ENCODE data around the gene INO80.

INO80 gene

GRCh38 chr15:40948706-40949473, 167.2 kb downstream of the INO80 start:
- DNase-seq (ENCODE audit: low spot score): no peak

- DNase-seq (ENCODE audit: low spot score): no peak
Observed at GRCh38 chr15:40944510-40945296, 171.4 kb downstream of the INO80 start.

- no peak for DNase-seq (ENCODE audit: low spot score)
Observed at GRCh38 chr15:40943764-40944365, 172.2 kb downstream of the INO80 start.

DNA sequence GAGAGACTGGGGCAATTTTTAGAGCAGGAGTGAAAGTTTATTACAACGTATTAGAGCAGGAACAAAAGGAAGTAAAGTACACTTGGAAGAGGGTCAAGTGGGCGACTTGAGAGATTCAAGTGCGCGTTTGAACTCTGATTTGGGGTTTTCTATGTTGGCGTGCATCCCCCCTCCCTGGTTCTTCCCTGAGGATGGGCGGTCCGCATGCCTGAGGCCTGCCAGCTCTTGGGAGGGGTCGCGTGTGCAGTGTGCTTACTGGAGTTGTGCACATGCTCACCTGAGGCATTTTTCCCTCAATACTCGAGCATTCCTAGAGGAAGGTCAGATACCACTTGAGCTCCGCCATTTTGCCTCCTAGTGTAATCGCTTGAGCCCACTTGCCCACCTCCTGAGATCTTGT, 173.2 kb downstream of the INO80 start:
- DNase-seq (ENCODE audit: low spot score): no peak

DNA sequence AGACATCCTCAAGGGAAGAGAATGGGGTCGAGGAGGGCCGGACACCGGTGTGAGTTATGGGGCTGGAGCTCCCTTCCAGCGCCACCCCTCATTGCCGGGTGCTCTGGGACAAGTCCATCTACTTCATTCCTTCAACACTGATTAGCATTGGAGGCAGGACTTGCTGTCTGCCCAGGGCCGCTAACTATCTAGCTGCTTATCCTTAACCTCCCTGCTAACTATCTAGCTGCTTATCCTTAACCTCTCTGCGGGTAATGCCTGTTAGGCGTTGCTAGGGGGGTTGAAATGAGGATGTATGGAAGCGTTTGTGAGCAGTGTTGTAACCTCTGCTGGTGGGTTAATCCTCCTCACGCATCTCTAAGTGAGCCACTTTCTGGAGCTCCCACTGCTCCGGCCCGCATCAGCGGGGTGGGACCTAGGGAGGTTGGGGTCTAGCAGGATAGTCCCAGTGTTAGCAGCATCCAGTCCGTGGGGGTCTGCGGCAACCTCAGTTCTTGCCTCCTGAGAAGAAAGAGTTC, 173.7 kb downstream of the INO80 start:
- no peak for DNase-seq (ENCODE audit: low spot score)

DNA sequence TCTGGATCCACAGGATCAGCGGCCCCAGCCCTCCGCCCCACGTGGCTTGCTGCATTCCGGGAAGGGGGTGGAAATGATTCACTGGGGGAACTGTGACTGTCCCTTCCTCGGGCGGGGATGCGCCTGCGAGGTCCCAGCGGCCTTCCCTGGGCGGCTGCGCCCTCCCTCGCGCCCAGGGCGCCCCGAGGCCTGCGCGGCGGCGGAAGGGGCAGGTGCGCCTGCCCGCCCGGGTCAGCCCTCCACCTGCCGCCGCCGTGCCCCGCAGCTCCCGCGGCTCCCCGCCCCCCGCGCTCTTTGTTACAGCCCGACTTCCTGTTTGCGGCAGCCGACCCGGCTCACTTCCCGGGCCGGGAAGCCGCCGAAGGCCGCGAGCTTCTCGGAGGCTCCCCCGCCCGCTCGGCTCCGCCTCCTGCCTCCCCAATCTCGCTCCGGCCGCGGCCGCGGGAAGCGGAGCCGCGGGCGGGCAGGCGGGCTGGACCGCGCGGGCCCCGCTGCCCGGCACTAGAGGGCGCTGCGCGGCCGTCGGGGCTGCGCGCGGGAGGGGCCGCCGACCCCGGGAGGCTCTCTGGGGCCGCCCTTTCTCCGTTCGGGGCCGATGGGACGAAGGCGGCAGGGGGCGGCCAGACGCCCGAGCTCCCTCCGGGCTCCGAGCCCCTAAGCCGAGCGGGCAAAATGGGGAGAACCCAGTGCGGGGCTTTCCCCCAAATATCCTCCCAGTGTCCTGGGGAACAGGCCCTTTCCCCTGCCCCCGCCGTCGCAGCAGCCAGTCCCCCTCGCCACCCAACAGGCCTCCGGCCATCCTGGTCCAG, 174.3 kb downstream of the INO80 start:
- DNase-seq (ENCODE audit: low spot score): peak; percentile 85

DNA sequence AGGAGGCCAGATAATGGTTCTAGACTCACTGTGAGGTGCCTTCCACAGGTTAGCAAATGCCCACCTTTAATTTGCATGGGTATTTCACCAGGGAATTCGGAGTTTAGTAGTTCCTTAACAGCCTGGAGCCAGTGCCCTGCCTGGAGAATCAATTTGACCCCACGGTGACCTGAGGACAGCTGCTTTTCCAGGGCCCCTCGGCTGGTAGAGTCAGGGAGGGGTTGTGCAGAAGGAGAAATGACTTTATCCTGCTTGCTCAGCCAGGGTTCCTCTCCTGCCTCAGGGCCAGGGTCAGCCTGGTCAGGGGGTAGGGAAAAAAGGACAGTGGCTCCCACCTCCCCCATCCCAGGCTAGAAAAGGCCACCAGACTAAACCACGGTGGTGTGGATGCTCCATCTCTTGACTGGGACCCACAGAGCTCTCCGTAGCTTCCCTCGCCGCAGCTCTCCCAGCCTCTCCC, 175.0 kb downstream of the INO80 start:
- DNase-seq (ENCODE audit: low spot score): no peak

GRCh38 chr15:40940296-40940801, 175.7 kb downstream of the INO80 start:
- DNase-seq (ENCODE audit: low spot score): no peak

DNA sequence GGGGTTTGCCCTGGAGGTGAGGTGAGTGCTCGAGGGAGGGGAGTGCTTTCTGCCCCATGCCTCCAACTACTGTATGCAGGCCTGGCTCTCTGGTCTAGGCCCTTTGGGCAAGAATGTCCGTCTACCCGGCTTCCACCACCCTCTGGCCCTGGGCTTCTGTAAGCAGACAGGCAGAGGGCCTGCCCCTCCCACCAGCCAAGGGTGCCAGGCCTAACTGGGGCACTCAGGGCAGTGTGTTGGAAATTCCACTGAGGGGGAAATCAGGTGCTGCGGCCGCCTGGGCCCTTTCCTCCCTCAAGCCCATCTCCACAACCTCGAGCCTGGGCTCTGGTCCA, 177.6 kb downstream of the INO80 start:
- DNase-seq (ENCODE audit: low spot score): no peak

DNA sequence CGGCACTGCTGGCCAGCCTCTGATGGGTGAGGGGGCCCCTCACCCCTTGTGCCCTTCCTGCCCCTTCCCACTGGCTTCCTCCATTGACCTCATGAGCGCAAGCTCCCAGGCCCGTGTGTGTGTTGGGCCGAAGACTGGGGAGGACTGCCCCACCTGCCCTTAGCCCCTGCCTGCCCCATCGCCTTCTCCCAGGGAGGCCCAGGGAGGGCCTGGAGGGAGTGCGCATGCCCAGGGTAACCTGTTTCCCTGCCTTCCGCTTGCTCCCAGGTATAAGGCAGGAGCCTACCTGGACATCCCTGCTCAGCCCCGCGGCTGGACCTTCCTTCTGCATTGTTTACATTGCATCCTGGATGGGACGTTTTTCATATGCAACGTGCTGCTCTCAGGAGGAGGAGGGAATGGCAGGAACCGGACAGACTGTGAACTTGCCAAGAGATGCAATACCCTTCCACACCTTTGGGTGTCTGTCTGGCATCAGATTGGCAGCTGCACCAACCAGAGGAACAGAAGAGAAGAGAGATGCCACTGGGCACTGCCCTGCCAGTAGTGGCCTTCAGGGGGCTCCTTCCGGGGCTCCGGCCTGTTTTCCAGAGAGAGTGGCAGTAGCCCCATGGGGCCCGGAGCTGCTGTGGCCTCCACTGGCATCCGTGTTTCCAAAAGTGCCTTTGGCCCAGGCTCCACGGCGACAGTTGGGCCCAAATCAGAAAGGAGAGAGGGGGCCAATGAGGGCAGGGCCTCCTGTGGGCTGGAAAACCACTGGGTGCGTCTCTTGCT, 178.1 kb downstream of the INO80 start:
- DNase-seq (ENCODE audit: low spot score): no peak

- no peak for DNase-seq (ENCODE audit: low spot score)
Observed at GRCh38 chr15:40936709-40937666, 179.1 kb downstream of the INO80 start.

DNA sequence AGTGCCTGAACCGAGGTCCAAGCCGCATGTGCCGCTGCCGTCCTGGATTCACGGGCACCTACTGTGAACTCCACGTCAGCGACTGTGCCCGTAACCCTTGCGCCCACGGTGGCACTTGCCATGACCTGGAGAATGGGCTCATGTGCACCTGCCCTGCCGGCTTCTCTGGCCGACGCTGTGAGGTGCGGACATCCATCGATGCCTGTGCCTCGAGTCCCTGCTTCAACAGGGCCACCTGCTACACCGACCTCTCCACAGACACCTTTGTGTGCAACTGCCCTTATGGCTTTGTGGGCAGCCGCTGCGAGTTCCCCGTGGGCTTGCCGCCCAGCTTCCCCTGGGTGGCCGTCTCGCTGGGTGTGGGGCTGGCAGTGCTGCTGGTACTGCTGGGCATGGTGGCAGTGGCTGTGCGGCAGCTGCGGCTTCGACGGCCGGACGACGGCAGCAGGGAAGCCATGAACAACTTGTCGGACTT, 179.8 kb downstream of the INO80 start:
- DNase-seq (ENCODE audit: low spot score): no peak

- no peak for DNase-seq (ENCODE audit: low spot score)
Observed at GRCh38 chr15:40934457-40934856, 181.6 kb downstream of the INO80 start.

DNA sequence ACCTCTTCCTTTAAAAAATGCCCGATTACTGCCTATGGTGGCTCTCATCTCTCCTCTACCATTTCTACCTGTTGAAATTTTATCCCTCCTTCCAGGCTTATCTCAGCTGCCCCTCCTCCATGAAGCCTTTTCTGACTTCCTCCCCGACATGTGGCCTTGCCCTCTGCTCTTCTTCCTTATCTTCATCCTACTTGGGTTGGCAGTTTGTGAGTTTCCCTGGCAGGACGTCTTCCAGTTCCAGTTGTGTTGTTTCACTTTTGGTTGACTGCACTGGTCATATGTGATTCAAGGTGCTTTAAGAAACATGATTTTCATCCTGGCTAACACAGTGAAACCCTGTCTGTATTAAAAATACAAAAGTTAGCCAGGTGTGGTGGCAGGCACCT, 182.6 kb downstream of the INO80 start:
- no peak for DNase-seq (ENCODE audit: low spot score)

DNA sequence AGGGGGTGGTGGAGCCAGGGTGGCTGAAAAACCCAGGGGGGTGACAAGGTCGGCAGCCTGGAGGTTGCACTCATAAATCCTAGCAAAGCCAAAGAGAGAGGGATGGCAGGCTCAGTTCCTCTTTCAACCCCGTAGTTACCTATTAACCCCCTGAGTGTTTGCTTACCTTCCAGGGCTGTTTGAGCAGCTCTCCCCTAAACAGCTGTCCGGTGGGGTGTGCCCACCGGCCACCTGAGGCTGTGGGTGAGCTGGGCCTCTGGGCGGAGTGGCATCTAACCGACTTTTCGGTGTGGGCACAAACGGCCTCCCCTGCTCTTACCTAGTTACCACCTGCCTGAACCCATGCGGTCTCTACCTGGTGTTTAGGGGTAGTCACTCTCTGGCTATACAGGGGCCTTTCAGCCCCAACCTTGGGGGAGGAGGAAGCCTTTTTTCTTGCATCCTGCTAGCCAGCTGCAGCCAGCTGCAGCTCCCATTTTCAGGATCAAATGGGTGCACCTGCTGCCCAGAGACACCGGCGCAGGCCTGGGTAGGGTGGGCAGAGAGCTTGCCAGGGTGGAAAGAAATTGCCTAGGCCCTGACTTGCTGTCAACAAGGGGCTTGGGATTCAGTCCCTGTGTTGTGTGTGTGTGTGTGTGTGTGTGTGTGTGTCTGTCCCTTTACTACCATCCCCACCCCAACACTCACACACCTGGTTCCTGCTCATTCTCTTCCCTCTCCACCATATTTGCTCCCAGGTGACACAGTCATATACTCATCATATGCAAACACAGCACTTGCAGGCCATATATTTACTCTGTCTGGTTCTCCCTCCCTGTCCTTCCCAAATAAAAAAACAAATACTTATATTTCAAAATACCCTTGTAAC, 183.2 kb downstream of the INO80 start:
- peak; percentile 82 for DNase-seq (ENCODE audit: low spot score)

DNA sequence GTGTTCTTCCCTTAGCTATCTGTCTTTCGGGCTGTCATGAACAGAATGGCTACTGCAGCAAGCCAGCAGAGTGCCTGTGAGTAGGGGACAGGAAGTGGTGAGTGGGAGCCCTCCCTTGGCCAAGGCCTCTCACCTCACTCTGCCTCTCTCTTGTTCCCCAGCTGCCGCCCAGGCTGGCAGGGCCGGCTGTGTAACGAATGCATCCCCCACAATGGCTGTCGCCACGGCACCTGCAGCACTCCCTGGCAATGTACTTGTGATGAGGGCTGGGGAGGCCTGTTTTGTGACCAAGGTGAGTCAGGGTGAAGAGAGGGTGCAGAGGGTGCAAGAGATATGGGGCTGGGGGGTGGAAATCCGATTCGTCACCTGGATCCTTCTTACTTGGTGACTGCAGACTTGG, 183.9 kb downstream of the INO80 start:
- no peak for DNase-seq (ENCODE audit: low spot score)

GRCh38 chr15:40931300-40932142, 184.6 kb downstream of the INO80 start:
- no peak for DNase-seq (ENCODE audit: low spot score)
